NCI-H146 treated with DMSO at 0.1 percent for 48 hours (cell line): Measurements from ENCODE around the gene IL4I1.

Source experiments
- DNase-seq: peaks from one replicate; lab custom pipeline; 2025; ENCODE audit not compliant: unreplicated experiment; lab: John Stamatoyannopoulos, UW

Gene IL4I1

GRCh38 chr19:49852631-49853126 lies 44.0 kb downstream of the IL4I1 start:
- DNase-seq, result no peak

DNA sequence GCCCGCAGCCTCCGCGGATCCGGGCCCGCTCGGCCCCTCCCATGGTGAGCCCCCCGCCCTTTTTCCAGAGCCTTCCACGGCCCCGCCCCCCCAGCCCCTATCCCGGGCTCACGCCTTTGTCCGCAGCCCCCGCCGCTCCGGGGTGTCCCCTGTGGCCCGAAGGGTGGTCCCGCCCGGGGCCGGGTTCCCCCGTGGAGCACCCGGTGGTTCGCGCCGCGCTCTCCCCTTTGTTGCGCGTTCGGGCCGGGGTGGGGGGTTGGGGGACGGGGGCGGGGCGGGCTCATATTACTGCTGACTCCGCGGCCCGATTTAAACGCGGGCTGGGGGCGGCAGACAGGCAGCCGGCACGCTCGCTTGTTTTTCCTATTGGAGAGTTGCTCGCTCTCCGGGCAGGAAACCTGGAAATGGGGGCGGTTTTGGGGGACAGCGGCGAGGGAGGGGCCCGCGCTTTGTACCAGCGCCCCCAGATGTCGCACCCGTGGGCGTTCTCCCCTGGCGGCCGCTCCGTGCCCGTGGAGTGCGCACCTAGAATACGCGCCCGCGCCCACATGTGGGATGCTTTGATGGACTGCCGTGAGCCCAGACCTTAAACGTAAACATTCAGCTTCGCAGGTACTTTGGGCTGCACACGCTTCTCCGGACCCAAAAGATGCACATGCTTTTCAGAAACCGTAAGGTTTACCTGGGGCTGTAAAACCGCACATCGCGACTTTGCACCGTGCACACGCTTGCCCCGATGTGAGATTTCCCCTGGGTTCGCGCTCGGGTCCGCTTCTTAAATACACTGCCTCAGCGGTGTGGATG lies 45.0 kb downstream of the IL4I1 start:
- no peak for DNase-seq

- peak; percentile 87 for DNase-seq
Measured at GRCh38 chr19:49850487-49851342, 46.0 kb downstream of the IL4I1 start, which contains the start of gene PTOV1. TSS of gene PTOV1 (plus strand) at chr19:49851159.

- no peak for DNase-seq
Measured at GRCh38 chr19:49850221-49850486, 46.5 kb downstream of the IL4I1 start.

DNA sequence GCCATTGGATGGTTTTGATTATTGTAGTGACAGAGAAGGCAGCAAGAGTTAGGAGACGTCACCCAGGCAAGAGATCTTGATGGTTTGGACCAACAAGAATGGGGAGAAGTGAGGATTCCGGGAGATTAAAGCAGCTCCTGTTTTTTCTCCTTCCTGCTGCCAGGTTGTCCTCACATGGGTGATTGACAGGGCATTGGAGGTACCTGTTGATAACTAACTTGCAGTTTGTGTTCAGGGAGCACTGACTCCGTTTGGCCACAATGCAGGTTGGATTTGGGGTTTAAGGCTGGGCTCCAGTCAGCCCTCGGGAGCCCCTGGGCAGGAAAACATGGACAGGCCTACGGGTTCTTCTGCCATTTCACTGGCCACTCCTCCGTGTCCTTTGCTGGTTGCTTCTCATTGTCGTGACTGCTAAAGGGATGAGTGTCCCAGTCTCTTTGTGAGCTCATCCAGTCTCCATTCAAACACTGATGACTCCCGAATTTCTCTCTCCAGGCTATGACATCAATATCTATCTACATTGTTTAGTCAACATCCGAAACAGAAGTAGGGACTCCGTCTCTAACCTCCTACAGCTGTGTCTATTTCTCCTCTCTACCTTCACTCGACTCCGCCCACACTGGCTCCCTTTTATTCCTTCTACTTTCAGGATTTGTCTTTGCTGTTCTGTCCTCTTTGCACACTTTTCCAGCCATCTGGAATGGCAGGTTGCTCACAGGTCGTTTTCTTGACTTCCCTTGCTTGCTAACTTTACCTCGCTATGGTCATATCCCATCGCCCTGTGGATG lies 47.1 kb downstream of the IL4I1 start:
- peak; percentile 9 for DNase-seq

- no peak for DNase-seq
Measured at GRCh38 chr19:49848938-49849337, 47.7 kb downstream of the IL4I1 start.

GRCh38 chr19:49847731-49848696 lies 48.7 kb downstream of the IL4I1 start:
- no peak for DNase-seq

- no peak for DNase-seq
Measured at GRCh38 chr19:49846408-49846807, 50.3 kb downstream of the IL4I1 start.

- no peak for DNase-seq
Measured at GRCh38 chr19:49845414-49845813, 51.3 kb downstream of the IL4I1 start.

DNA sequence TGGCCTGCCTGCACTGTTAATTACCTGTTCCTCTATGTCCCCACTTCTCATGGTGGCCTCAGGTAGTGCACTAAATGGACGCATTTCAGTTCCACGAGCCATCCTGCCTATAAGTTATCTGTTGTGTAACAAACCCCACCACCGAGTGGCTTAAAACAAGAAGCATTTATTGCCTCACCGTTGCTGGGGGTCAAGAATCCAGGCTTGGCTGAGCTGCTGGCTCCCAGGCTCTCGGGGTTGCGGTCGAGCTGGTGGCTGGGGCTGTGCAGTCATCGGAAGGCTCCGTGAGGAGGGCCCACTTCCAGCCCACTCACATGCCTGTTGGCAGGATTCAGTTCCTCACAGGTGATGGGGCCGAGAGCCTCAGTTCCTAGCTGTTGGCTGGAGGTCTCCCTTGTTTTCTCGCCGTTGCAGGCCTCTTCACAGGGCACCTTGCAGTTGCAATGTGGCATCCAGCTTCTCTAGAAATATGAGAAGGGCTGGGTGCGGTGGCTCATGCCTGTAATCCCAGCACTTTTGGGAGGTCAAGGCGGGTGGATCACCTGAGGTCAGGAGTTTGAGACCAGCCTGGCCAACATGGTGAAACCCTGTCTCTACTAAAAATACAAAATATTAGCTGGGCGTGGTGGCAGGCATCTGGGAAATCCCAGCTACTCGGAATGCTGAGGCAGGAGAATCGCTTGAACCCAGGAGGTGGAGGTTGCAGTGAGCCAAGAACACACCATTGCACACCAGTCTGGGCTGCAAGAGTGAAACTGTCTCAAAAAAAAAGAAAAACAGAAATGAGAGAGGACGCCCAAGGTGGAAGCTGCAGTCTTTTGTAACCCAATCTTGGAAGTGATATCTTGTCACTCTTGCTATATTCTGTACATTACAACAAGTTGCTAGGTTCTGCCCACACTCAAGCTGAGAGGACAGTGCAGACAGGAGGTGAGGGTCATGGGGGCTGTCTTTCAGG lies 52.3 kb downstream of the IL4I1 start:
- no peak for DNase-seq

DNA sequence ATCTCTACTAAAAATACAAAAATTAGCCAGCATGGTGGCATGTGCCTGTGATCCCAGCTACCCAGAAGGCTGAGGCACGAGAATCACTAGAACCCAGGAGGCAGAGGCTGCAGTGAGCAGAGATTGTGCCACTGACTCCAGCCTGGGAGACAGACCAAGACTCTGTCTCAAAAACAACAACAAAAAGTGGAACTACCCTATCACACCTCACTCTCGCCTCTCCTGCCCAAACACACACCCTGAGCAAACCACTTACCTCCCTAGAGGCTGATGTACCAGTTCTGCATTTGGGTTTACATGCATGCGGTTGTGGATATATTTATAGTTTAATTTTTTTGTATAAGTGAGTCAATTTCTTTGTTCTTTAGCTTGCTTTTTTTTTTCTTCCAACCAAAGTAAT lies 53.4 kb downstream of the IL4I1 start:
- DNase-seq, result no peak

- DNase-seq, result no peak
Measured at GRCh38 chr19:49840736-49841249, 55.9 kb downstream of the IL4I1 start.

- DNase-seq, result no peak
Measured at GRCh38 chr19:49840321-49840720, 56.4 kb downstream of the IL4I1 start.

DNA sequence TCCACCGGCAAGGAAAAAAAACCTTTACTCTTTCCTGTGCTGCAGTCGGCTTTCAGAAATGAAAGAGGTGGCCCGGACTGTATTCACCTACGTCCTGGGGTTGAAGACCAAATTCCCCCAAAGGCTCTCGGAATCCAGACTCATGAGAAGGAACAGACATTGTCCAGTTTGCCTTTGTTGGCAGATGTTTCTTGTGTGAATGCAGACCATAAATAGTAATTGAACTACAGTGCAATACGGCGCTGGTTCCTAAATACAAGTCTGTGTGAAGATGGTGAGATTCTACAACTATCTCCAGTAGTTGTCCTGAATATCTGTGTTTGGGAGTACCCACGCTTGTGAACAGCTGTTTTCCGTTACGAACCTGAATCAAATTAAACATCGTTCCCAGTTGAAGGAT lies 57.0 kb downstream of the IL4I1 start:
- DNase-seq, result no peak
